AG04450 (cell line): ENCODE measurements around the gene CAMK2N2. TPM values are rescaled to one million over a fixed set of nuclear protein-coding genes. Genes with fewer than 3 reads are reported as not detected.

Experiments used
- CTCF ChIA-PET: fragments of 300-600, 350-600 bp; formaldehyde crosslinking; extraction: SDS; loops from one replicate; lab custom pipeline; 2022; ENCODE audit warnings: antibody characterized with exemption, inconsistent platforms; lab: Charles Lee
- POLR2A ChIA-PET: fragments of 350-600 bp; formaldehyde crosslinking; extraction: SDS; loops from one replicate; lab custom pipeline; 2021; ENCODE audit warnings: antibody characterized with exemption, inconsistent platforms; lab: Yijun Ruan, JAX
- DNase-seq: peaks from one replicate; pipeline ENCODE4 v3.0.0-alpha.2; 2011; ENCODE audit warnings: low read depth, low spot score
- H3K27ac ChIP-seq: one replicate; pipeline ENCODE4 v1.5.1; 2012; ENCODE audit warnings: low read depth, low read length, control low read depth
- H3K27me3 ChIP-seq: one replicate; pipeline ENCODE4 v1.6.0; 2012; ENCODE audit warnings: low read length; ENCODE audit not compliant: control insufficient read depth, insufficient read depth
- H3K4me3 ChIP-seq: 2 replicates; pipeline ENCODE4 v1.5.1; 2011; ENCODE audit warnings: mild to moderate bottlenecking, low read depth, low read length, control low read depth
- H3K9me3 ChIP-seq: 2 replicates; pipeline ENCODE4 v1.5.1; 2012; ENCODE audit warnings: low read length; ENCODE audit not compliant: control insufficient read depth, insufficient read depth
- polyA plus RNA-seq: library from polyadenylated mRNA; depleted of rRNA; stranded (reverse); fragments of >200 nt; gene quantifications from 2 replicates; pipeline ENCODE4 v1.2.3, GENCODE V29; 2011
- TF ChIP-seq, protein P1 (sequence below): IDR thresholded peaks from 2 replicates; pipeline ENCODE4 v1.5.1; 2011; ENCODE audit warnings: low read depth, low read length, control low read depth, inconsistent platforms

CAMK2N2 gene
- polyA plus RNA-seq, 1 experiment, result 0.07 TPM

DNA sequence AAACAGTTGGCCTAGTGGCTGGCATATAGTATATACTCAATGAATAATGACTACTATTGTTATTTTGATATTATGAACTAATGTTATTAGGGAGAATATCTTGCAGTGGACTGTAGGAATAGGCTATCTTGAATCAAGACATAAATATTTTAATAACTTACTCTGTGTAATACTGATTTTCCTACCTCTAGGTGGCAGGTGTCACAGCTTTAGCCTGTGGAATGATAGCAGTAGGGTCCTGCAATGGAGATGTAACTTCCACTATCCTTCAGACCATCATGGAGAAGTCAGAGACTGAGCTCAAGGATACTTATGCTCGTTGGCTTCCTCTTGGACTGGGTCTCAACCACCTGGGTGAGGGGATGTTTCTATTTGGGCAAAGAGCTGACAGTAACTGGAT is 44.2 kb upstream of the CAMK2N2 start:
- H3K27me3 ChIP-seq, result no peaks in the 10 kb centered on the region
- no peak for DNase-seq
- ChIA-PET CTCF (interaction anchor here (1.0 to 2.1 kb wide), 2 partner anchors 48 to 55 kb away, joined by 3 to 4 read pairs; no protein-coding TSS in a partner anchor), POLR2A (interaction anchor here (0.7 kb wide), 2 partner anchors 8 to 397 kb away, joined by 3 to 5 read pairs; no protein-coding TSS in a partner anchor)
- H3K27ac ChIP-seq, result no peak overlapping the region
- TF ChIP-seq, protein P1, sequence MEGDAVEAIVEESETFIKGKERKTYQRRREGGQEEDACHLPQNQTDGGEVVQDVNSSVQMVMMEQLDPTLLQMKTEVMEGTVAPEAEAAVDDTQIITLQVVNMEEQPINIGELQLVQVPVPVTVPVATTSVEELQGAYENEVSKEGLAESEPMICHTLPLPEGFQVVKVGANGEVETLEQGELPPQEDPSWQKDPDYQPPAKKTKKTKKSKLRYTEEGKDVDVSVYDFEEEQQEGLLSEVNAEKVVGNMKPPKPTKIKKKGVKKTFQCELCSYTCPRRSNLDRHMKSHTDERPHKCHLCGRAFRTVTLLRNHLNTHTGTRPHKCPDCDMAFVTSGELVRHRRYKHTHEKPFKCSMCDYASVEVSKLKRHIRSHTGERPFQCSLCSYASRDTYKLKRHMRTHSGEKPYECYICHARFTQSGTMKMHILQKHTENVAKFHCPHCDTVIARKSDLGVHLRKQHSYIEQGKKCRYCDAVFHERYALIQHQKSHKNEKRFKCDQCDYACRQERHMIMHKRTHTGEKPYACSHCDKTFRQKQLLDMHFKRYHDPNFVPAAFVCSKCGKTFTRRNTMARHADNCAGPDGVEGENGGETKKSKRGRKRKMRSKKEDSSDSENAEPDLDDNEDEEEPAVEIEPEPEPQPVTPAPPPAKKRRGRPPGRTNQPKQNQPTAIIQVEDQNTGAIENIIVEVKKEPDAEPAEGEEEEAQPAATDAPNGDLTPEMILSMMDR, result peak; percentile 39
- H3K4me3 ChIP-seq, result no peak overlapping the region
- H3K9me3 ChIP-seq, result no peaks in the 10 kb centered on the region

DNA sequence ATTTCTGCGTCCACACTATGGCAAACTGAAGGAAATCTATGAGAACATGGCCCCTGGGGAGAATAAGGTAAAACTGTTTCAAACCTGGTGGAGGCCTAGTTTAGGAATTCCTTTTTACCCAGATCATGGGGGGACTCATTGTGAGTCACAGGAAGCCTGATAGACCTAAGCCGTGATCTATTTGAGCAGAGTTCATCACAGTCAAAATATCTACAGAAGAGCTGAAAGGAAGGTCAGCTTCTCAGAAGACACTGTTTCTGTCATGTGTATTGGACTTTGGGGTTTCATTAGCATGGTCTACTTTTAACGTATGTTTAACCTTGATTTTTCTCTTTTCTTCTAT is 39.0 kb upstream of the CAMK2N2 start:
- Histone ChIP-seq H3K9me3 (no peaks in the 10 kb centered on the region; the same call in 1 of the 2 replicates), H3K27ac (peak overlapping the region; percentile 86), H3K27me3 (peaks cover 2% of the 10 kb centered on the region), H3K4me3 (peak overlapping the region; percentile 98)
- POLR2A ChIA-PET, result interaction anchor here (0.6 to 1.8 kb wide), 2 partner anchors 15 to 62 kb away, joined by 3 to 7 read pairs; partner anchors contain the start of genes CLCN2 and POLR2H
- no peak for DNase-seq
- TF ChIP-seq, protein P1, result no peak
- CTCF ChIA-PET, result no interaction called here

DNA sequence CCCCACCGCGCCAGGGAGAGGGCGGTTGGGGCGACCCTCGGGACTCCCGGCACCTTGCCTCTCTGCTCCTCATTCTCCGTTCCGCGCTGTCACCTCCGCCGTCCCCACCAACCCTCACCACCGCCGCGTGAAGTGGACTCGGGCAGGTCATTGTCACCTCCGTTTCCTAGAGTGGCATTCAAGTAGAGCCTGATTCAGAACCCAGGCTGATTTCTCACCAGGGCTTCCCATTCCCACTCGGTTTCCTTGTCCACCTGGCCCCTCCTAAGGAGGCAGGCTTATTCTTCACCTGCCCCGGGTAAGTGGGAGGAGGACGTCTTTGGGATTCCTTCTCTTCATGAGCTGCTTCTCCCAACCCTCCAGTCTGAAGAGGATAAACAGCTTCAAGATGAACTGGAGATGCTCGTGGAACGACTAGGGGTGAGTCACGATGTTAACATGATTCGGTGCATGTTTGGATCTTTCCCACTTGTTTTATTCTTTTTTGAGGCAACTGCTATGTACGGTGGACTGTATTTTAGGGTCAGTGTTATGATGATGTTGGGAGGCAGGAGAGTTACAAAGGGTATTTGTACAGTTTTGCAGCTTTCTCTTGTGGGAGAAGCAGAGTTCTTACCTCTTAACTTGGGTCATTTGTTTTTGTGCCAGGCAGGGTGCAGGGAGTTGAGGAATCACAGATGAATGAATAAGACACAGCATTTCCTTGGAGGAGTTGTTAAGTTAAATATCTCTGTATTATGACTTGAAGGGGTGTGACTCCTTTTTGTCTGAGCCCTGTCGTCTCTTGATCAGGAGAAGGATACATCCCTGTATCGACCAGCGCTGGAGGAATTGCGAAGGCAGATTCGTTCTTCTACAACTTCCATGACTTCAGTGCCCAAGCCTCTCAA is 38.4 kb upstream of the CAMK2N2 start:
- Histone ChIP-seq H3K27me3 (peaks cover 5% of the 10 kb centered on the region), H3K4me3 (peak overlapping the region; percentile 98), H3K9me3 (no peaks in the 10 kb centered on the region; the same call in 1 of the 2 replicates), H3K27ac (peak overlapping the region; percentile 86)
- ChIA-PET POLR2A (interaction anchor here (0.7 to 1.8 kb wide), 2 partner anchors 16 to 123 kb away, joined by 3 to 7 read pairs; no protein-coding TSS in a partner anchor), CTCF (interaction anchor here (0.8 kb wide), 1 partner anchor 10 kb away, joined by 3 read pairs; no protein-coding TSS in a partner anchor)
- DNase-seq, result no peak
- TF ChIP-seq, protein P1, result no peak

DNA sequence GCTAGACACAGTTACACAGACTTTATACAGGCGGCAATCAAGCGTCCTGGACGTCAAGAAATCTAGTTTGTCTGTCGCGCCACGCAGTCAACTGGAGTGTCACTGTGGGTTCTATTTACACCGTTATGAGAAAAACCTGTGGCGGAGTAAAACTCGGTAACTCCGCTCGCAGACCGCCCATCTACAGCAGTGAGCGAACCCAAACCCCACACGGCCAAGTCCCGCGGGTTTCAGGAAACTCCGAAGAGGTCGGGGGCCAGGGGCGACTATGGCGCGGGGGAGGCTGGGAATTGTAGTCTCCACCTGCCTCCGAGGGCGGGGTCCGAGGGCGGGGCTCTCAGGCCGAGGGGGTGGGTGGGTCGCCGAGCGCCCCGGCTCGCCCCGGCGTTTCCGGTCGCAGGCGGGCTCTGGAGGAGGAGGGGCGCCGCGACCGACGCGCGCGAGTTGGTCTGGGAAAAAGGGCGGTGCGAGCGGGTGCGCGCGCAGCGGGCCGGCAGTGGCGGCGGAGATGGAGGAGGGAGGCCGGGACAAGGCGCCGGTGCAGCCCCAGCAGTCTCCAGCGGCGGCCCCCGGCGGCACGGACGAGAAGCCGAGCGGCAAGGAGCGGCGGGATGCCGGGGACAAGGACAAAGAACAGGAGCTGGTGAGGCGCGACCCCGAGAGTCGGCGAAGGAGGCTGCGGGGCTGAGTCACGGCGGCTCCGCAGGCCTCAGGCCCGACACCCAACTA is 37.6 kb upstream of the CAMK2N2 start, which contains the start of gene PSMD2:
Gene PSMD2, plus strand, starts transcription at position 483 of the 729 bp plus-strand sequence. Its CDS starts 26 bp downstream, at position 509.
- TF ChIP-seq, protein P1, result no peak
- H3K4me3 ChIP-seq, result peak within 1 kb of the TSS; percentile 98
- ChIA-PET POLR2A (interaction anchor here (1.8 kb wide), 1 partner anchor 17 kb away, joined by 7 read pairs; no protein-coding TSS in a partner anchor), CTCF (interaction anchor here (0.8 to 1.6 kb wide), 2 partner anchors 9 to 403 kb away, joined by 3 to 4 read pairs; no protein-coding TSS in a partner anchor)
- peaks cover 6% of the 10 kb centered on the region for H3K27me3 ChIP-seq
- peak; percentile 89 for DNase-seq
- H3K27ac ChIP-seq, result peak within 1 kb of the TSS; percentile 86
- H3K9me3 ChIP-seq, result no peaks in the 10 kb centered on the region; the same call in 1 of the 2 replicates
